Ishikawa (cell line): ENCODE measurements around the gene UFSP1.

Experiments used
- MAX ChIP-seq: IDR thresholded peaks from 2 replicates; pipeline ENCODE4 v1.6.1; 2012
- ZBTB7A ChIP-seq: IDR thresholded peaks from 2 replicates; pipeline ENCODE4 v1.6.1; 2012; ENCODE audit warnings: low read depth

GRCh38 chr7:100880645-100881044 lies 8.9 kb downstream of the UFSP1 start:
- TF ChIP-seq MAX = no peak
- no peak for TF ChIP-seq ZBTB7A
